Measurements from ENCODE around the gene VGLL4.

VGLL4 gene

GRCh38 chr3:11532931-11533391, 110.8 kb downstream of the VGLL4 start:
- no peak for ATAC-seq
- TF ChIP-seq CSRNP3 (CRISPR knock-in tag; IDR thresholded peaks at IDR 0.05) (no peak), CSDC2 (CRISPR knock-in tag; IDR thresholded peaks at IDR 0.05) (no peak), ARNTL (CRISPR knock-in tag; IDR thresholded peaks at IDR 0.05; ENCODE audit: borderline replicate concordance, low read depth) (no peak), TOX (CRISPR knock-in tag; IDR thresholded peaks at IDR 0.05; ENCODE audit: borderline replicate concordance) (no peak), PATZ1 (CRISPR knock-in tag; IDR thresholded peaks at IDR 0.05; ENCODE audit: borderline replicate concordance) (no peak), ZC3H10 (CRISPR knock-in tag; IDR thresholded peaks at IDR 0.05) (no peak), RARB (CRISPR knock-in tag; IDR thresholded peaks at IDR 0.05) (no peak), BACH2 (CRISPR knock-in tag; IDR thresholded peaks at IDR 0.05; ENCODE audit: borderline replicate concordance) (no peak), ZFP30 (CRISPR knock-in tag; IDR thresholded peaks at IDR 0.05) (no peak), GLIS3 (CRISPR knock-in tag; IDR thresholded peaks at IDR 0.05) (no peak), PPARA (CRISPR knock-in tag; IDR thresholded peaks at IDR 0.05; ENCODE audit: borderline replicate concordance) (no peak), ZFP3 (CRISPR knock-in tag; IDR thresholded peaks at IDR 0.05) (no peak), CREB5 (CRISPR knock-in tag; IDR thresholded peaks at IDR 0.05; ENCODE audit: low read depth) (no peak), TCF4 (CRISPR knock-in tag; IDR thresholded peaks at IDR 0.05; ENCODE audit: borderline replicate concordance) (no peak), ZNF565 (CRISPR knock-in tag; conservative IDR thresholded peaks at IDR 0.05; ENCODE audit: low read depth) (no peak), ZNF8 (CRISPR knock-in tag; IDR thresholded peaks at IDR 0.05) (no peak), POU6F1 (CRISPR knock-in tag; IDR thresholded peaks at IDR 0.05; ENCODE audit: borderline replicate concordance, low read depth) (no peak)

- peak; percentile 90 for ATAC-seq
- no peak for TF ChIP-seq TSHZ2 (CRISPR knock-in tag; IDR thresholded peaks at IDR 0.05)
- no peak for TF ChIP-seq ZNF565 (CRISPR knock-in tag; conservative IDR thresholded peaks at IDR 0.05; ENCODE audit: low read depth)
- no peak for TF ChIP-seq ESRRG (CRISPR knock-in tag; IDR thresholded peaks at IDR 0.05)
Measured at GRCh38 chr3:11530153-11530721, 113.5 kb downstream of the VGLL4 start.

- no peak for ATAC-seq
- no peak for TF ChIP-seq ZFP30 (CRISPR knock-in tag; IDR thresholded peaks at IDR 0.05)
- TF ChIP-seq ESRRG (CRISPR knock-in tag; IDR thresholded peaks at IDR 0.05), result no peak
- no peak for TF ChIP-seq ZNF8 (CRISPR knock-in tag; IDR thresholded peaks at IDR 0.05)
- TF ChIP-seq ZNF70 (CRISPR knock-in tag; IDR thresholded peaks at IDR 0.05), result no peak
- TF ChIP-seq ISL1 (CRISPR knock-in tag; IDR thresholded peaks at IDR 0.05), result no peak
- no peak for TF ChIP-seq ARNTL (CRISPR knock-in tag; IDR thresholded peaks at IDR 0.05; ENCODE audit: borderline replicate concordance, low read depth)
- no peak for TF ChIP-seq OSR1 (CRISPR knock-in tag; IDR thresholded peaks at IDR 0.05)
- TF ChIP-seq ZNF565 (CRISPR knock-in tag; conservative IDR thresholded peaks at IDR 0.05; ENCODE audit: low read depth), result no peak
- TF ChIP-seq TSHZ2 (CRISPR knock-in tag; IDR thresholded peaks at IDR 0.05), result no peak
- TF ChIP-seq CREB5 (CRISPR knock-in tag; IDR thresholded peaks at IDR 0.05; ENCODE audit: low read depth), result no peak
- TF ChIP-seq POU6F1 (CRISPR knock-in tag; IDR thresholded peaks at IDR 0.05; ENCODE audit: borderline replicate concordance, low read depth), result no peak
- TF ChIP-seq BACH2 (CRISPR knock-in tag; IDR thresholded peaks at IDR 0.05; ENCODE audit: borderline replicate concordance), result no peak
- TF ChIP-seq RARB (CRISPR knock-in tag; IDR thresholded peaks at IDR 0.05), result no peak
Measured at GRCh38 chr3:11529281-11529680, 114.4 kb downstream of the VGLL4 start.

Data from SK-N-SH treated with all-trans-retinoic acid at 6 μM for 48 hours (cell line).